Spleen (tissue), 7 donors: ENCODE results near the gene CBFA2T2.

Source experiments
- CTCF ChIP-seq, 11 experiments: fragments of 200-600 bp in 7 of 11; fragments of 450-650 bp in 4 of 11; sonication (generic) in 4 of 11; IDR thresholded peaks in 8 of 11; conservative IDR thresholded peaks in 3 of 11; 1 replicate in 7 of 11; 2 replicates in 4 of 11; pipeline versions ENCODE4 v1.4.0 to v1.8.0; 2016 to 2021; ENCODE audit warnings: antibody characterized with exemption in 11 of 11, inconsistent platforms in 4 of 11, mild to moderate bottlenecking in 1 of 11
- POLR2A ChIP-seq, 3 donors: fragments of 450-650 bp; IDR thresholded peaks; one replicate each; pipeline ENCODE4 v1.5.1; 2017; ENCODE audit warnings: antibody characterized with exemption in 3 of 3, mild to moderate bottlenecking in 1 of 3
- POLR2AphosphoS5 ChIP-seq, 3 donors: sonication (generic); formaldehyde crosslinking; IDR thresholded peaks; one replicate each; pipeline ENCODE4 v1.5.1; 2017; ENCODE audit warnings: antibody characterized with exemption in 3 of 3
- donor health status: DM: no; HTN: no; CAD: no; lungs with moderate emphysema.
- donor health status: DM: no; HTN: no; CAD: no.
- donor health status: DM: no; HTN: no; CAD: no.

DNA sequence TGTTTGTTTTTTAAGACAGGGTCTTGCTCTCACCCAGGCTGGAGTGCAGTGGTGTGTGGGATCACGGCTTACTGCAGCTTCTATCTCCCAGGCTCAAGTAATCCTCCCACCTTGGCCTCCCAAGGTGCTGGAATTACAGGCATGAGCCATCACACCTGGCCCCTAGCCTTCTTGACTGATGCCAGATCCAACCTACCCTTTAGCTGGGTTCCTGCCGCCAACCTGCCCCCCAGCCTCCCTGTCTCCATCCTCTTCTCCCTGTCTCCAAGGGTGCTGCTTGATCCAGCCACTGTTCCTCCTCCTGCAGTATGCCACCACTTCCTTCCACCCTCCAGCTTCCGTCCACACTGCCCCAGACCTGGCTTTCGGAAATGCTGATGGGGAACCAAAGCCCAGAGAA, 169.0 kb downstream of the CBFA2T2 start:
- TF ChIP-seq CTCF (IDR thresholded peaks at IDR 0.05 in 8 of 11, conservative IDR thresholded peaks at IDR 0.05 in 3 of 11): no peak
- TF ChIP-seq POLR2A (IDR thresholded peaks at IDR 0.05): no peak
- TF ChIP-seq POLR2AphosphoS5 (IDR thresholded peaks at IDR 0.05): no peak
